GM13977 (cell line): ENCODE data around the gene SH3RF3.

Experiments used
- DNase-seq: peaks from one replicate; pipeline ENCODE4 v3.0.0; 2012; ENCODE audit warnings: low spot score
- CTCF ChIP-seq: IDR thresholded peaks from 2 replicates; pipeline ENCODE4 v1.5.1; 2012; ENCODE audit warnings: mild to moderate bottlenecking, control low read depth; ENCODE audit not compliant: insufficient read depth; ENCODE audit errors: extremely low read depth, missing control alignments
- in situ Hi-C: fragments of 300-500 bp; cut with MboI; formaldehyde crosslinking; loops from one replicate; pipeline ENCODE4 v1.12.0; 2022; ENCODE audit warnings: low sequenced_read_pairs, low pct_unique_long_range_greater_than_20kb, mixed read lengths, inconsistent platforms; ENCODE audit not compliant: unreplicated experiment

SH3RF3 gene

GRCh38 chr2:109372614-109373013, 243.6 kb downstream of the SH3RF3 start:
- no peak for DNase-seq
- in situ Hi-C loops, result no loop called here
- no peak for TF ChIP-seq CTCF

- no peak for DNase-seq
- TF ChIP-seq CTCF, result no peak
- in situ Hi-C loops, result no loop called here
Observed at GRCh38 chr2:109373791-109374547, 245.0 kb downstream of the SH3RF3 start.

- in situ Hi-C loops, result no loop called here
- no peak for TF ChIP-seq CTCF
- DNase-seq, result no peak
Observed at GRCh38 chr2:109374548-109375130, 245.6 kb downstream of the SH3RF3 start.

- no peak for DNase-seq
- in situ Hi-C loops, result no loop called here
- TF ChIP-seq CTCF, result no peak
Observed at GRCh38 chr2:109375131-109375561, 246.1 kb downstream of the SH3RF3 start.

GRCh38 chr2:109375656-109376055, 246.7 kb downstream of the SH3RF3 start:
- no peak for TF ChIP-seq CTCF
- DNase-seq, result no peak
- in situ Hi-C loops, result no loop called here

GRCh38 chr2:109376115-109376514, 247.1 kb downstream of the SH3RF3 start:
- no peak for TF ChIP-seq CTCF
- DNase-seq, result no peak
- in situ Hi-C loops, result no loop called here
